Measurements from ENCODE around the gene ACOX1.

DNA sequence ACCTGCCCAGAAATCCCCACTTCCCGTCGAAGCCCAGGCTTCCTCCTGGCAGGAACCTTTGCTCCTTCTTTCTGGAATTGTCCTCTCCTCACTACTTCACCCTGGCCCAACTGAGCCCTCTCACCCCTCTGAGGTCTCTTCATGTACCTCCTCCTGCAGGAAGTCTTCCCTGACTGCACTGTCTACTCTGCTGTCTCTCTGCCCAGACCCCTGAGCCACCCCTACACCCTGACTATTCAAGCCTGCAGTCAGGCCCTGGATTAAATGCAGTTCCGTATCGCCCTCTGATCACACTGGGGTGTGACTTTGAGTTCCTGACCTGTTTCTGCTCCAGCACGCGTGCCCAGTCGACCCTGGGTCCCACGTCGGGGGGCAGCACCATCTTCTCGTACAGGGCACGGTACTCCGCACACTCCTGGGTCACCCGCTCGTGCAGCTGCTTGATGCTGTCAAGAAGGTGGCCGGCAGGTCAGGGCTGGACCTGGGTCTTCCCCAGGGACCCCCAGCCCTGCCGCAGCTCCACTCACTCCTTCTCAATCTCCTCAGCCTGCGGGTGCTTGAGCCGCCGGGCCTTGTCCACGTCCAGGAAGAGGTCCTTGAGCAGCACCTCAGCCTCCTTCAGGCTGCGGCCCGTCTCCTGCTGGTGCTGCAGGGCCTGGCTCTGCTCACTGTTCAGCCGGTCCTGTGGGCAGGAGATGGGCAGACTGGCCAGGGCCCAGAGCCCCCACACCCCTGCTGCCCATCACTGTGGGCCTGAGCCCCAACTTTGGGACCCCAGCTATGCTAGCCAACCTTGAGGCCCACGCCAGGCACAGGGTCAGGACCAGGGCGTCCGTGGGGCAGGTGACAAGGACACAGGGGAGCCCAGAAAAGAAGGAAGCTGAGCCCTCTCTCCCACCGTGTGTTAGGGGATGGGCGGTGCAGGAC is 44.3 kb upstream of the ACOX1 start:
- TF ChIP-seq, protein P1, sequence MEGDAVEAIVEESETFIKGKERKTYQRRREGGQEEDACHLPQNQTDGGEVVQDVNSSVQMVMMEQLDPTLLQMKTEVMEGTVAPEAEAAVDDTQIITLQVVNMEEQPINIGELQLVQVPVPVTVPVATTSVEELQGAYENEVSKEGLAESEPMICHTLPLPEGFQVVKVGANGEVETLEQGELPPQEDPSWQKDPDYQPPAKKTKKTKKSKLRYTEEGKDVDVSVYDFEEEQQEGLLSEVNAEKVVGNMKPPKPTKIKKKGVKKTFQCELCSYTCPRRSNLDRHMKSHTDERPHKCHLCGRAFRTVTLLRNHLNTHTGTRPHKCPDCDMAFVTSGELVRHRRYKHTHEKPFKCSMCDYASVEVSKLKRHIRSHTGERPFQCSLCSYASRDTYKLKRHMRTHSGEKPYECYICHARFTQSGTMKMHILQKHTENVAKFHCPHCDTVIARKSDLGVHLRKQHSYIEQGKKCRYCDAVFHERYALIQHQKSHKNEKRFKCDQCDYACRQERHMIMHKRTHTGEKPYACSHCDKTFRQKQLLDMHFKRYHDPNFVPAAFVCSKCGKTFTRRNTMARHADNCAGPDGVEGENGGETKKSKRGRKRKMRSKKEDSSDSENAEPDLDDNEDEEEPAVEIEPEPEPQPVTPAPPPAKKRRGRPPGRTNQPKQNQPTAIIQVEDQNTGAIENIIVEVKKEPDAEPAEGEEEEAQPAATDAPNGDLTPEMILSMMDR (CRISPR knock-in tag; IDR thresholded peaks at IDR 0.05) = no peak
- TF ChIP-seq BHLHE40 (IDR thresholded peaks at IDR 0.05; ENCODE audit: low read length) (no peak), TBX2 (CRISPR knock-in tag; IDR thresholded peaks at IDR 0.05; ENCODE audit: borderline replicate concordance) (no peak), ATRX (CRISPR knock-in tag; IDR thresholded peaks at IDR 0.05; ENCODE audit: borderline replicate concordance) (no peak)
- TF ChIP-seq, protein P2, sequence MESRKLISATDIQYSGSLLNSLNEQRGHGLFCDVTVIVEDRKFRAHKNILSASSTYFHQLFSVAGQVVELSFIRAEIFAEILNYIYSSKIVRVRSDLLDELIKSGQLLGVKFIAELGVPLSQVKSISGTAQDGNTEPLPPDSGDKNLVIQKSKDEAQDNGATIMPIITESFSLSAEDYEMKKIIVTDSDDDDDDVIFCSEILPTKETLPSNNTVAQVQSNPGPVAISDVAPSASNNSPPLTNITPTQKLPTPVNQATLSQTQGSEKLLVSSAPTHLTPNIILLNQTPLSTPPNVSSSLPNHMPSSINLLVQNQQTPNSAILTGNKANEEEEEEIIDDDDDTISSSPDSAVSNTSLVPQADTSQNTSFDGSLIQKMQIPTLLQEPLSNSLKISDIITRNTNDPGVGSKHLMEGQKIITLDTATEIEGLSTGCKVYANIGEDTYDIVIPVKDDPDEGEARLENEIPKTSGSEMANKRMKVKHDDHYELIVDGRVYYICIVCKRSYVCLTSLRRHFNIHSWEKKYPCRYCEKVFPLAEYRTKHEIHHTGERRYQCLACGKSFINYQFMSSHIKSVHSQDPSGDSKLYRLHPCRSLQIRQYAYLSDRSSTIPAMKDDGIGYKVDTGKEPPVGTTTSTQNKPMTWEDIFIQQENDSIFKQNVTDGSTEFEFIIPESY (CRISPR knock-in tag; IDR thresholded peaks at IDR 0.05) = no peak
- TF ChIP-seq, protein P3, sequence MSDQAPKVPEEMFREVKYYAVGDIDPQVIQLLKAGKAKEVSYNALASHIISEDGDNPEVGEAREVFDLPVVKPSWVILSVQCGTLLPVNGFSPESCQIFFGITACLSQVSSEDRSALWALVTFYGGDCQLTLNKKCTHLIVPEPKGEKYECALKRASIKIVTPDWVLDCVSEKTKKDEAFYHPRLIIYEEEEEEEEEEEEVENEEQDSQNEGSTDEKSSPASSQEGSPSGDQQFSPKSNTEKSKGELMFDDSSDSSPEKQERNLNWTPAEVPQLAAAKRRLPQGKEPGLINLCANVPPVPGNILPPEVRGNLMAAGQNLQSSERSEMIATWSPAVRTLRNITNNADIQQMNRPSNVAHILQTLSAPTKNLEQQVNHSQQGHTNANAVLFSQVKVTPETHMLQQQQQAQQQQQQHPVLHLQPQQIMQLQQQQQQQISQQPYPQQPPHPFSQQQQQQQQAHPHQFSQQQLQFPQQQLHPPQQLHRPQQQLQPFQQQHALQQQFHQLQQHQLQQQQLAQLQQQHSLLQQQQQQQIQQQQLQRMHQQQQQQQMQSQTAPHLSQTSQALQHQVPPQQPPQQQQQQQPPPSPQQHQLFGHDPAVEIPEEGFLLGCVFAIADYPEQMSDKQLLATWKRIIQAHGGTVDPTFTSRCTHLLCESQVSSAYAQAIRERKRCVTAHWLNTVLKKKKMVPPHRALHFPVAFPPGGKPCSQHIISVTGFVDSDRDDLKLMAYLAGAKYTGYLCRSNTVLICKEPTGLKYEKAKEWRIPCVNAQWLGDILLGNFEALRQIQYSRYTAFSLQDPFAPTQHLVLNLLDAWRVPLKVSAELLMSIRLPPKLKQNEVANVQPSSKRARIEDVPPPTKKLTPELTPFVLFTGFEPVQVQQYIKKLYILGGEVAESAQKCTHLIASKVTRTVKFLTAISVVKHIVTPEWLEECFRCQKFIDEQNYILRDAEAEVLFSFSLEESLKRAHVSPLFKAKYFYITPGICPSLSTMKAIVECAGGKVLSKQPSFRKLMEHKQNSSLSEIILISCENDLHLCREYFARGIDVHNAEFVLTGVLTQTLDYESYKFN (CRISPR knock-in tag; conservative IDR thresholded peaks at IDR 0.05) = no peak
